ENCODE data around the gene PRPF8.

Gene PRPF8

GRCh38 chr17:1645207-1646171 lies 39.2 kb downstream of the PRPF8 start, which contains the start of gene SCARF1:
SCARF1 (minus strand) TSS chr17:1645732; CDS start chr17:1645697, 35 bp downstream.
- DNase-seq (ENCODE audit: low read depth, low spot score) = peak; percentile 41

- DNase-seq (ENCODE audit: low read depth, low spot score) = no peak
Observed at GRCh38 chr17:1644493-1645206, 40.0 kb downstream of the PRPF8 start.

GRCh38 chr17:1643999-1644492 lies 40.6 kb downstream of the PRPF8 start:
- DNase-seq (ENCODE audit: low read depth, low spot score) = no peak

- peak; percentile 70 for DNase-seq (ENCODE audit: low read depth, low spot score)
Observed at GRCh38 chr17:1643293-1643998, 41.2 kb downstream of the PRPF8 start.

GRCh38 chr17:1641065-1641403 lies 43.6 kb downstream of the PRPF8 start:
- no peak for DNase-seq (ENCODE audit: low read depth, low spot score)

GRCh38 chr17:1640329-1641064 lies 44.2 kb downstream of the PRPF8 start:
- DNase-seq (ENCODE audit: low read depth, low spot score) = no peak

- DNase-seq (ENCODE audit: low read depth, low spot score) = no peak
Observed at GRCh38 chr17:1639549-1640180, 45.0 kb downstream of the PRPF8 start.

- DNase-seq (ENCODE audit: low read depth, low spot score) = no peak
Observed at GRCh38 chr17:1638624-1639300, 45.9 kb downstream of the PRPF8 start.

- no peak for DNase-seq (ENCODE audit: low read depth, low spot score)
Observed at GRCh38 chr17:1638171-1638590, 46.5 kb downstream of the PRPF8 start.

- no peak for DNase-seq (ENCODE audit: low read depth, low spot score)
Observed at GRCh38 chr17:1636732-1637285, 47.9 kb downstream of the PRPF8 start.

- no peak for DNase-seq (ENCODE audit: low read depth, low spot score)
Observed at GRCh38 chr17:1635675-1636465, 48.8 kb downstream of the PRPF8 start.

GRCh38 chr17:1634841-1635650 lies 49.6 kb downstream of the PRPF8 start:
- no peak for DNase-seq (ENCODE audit: low read depth, low spot score)

GRCh38 chr17:1630662-1631061 lies 54.0 kb downstream of the PRPF8 start:
- no peak for DNase-seq (ENCODE audit: low read depth, low spot score)

- peak; percentile 80 for DNase-seq (ENCODE audit: low read depth, low spot score)
Observed at GRCh38 chr17:1629504-1630310, 55.0 kb downstream of the PRPF8 start.

GRCh38 chr17:1628856-1629503 lies 55.7 kb downstream of the PRPF8 start:
- peak; percentile 99 for DNase-seq (ENCODE audit: low read depth, low spot score)

GRCh38 chr17:1627982-1628855 lies 56.4 kb downstream of the PRPF8 start, which contains the start of gene SLC43A2:
SLC43A2 (minus strand) TSS chr17:1628834; CDS start chr17:1627874, 960 bp downstream.
- DNase-seq (ENCODE audit: low read depth, low spot score) = peak; percentile 93
